HEK293T (cell line): ENCODE data around the gene DDIT3.

ENCODE experiments used
- FOXM1 ChIP-seq: fragments of 450-650 bp; IDR thresholded peaks from 2 replicates; pipeline ENCODE4 v1.6.1; 2017; ENCODE audit warnings: mild to moderate bottlenecking, borderline replicate concordance
- HDGF ChIP-seq: fragments of 450-650 bp; IDR thresholded peaks from 2 replicates; pipeline ENCODE4 v1.6.1; 2017; ENCODE audit warnings: antibody characterized with exemption, borderline replicate concordance
- ZNF384 ChIP-seq: fragments of 450-650 bp; IDR thresholded peaks from 2 replicates; pipeline ENCODE4 v1.6.1; 2016

- no peak for TF ChIP-seq ZNF384
- TF ChIP-seq HDGF: no peak
- TF ChIP-seq FOXM1: no peak
These were observed 31.7 kb downstream of the DDIT3 start for GRCh38 chr12:57488402-57489156.
